SK-N-SH (cell line): ENCODE measurements around the gene ATP5F1A.

Source experiments
- ELF1 ChIP-seq: IDR thresholded peaks from 2 replicates; pipeline ENCODE4 v1.4.0; 2012
- MEF2A ChIP-seq: IDR thresholded peaks from 2 replicates; pipeline ENCODE4 v1.4.0; 2012; ENCODE audit warnings: low read depth, borderline replicate concordance
- RAD21 ChIP-seq: IDR thresholded peaks from 2 replicates; pipeline ENCODE4 v1.6.1; 2012; ENCODE audit warnings: mild to moderate bottlenecking, low read length
- TAF1 ChIP-seq: IDR thresholded peaks from 2 replicates; pipeline ENCODE4 v1.6.1; 2012; ENCODE audit warnings: low read depth, mild to moderate bottlenecking, low read length, moderate library complexity, borderline replicate concordance
- TF ChIP-seq, protein P1 (sequence below): IDR thresholded peaks from 2 replicates; pipeline ENCODE4 v1.4.0; 2012; ENCODE audit warnings: low read depth
- TF ChIP-seq, protein P2 (sequence below): fragments of 150-350 bp; IDR thresholded peaks from 2 replicates; pipeline ENCODE4 v1.6.1; 2017; ENCODE audit warnings: antibody characterized with exemption, low read length, low read depth, borderline replicate concordance
- TF ChIP-seq, protein P3 (sequence below): fragments of 200-600 bp; sonication (generic); IDR thresholded peaks from 2 replicates; pipeline ENCODE4 v1.6.1; 2017; ENCODE audit warnings: antibody characterized with exemption, mild to moderate bottlenecking, moderate library complexity

DNA sequence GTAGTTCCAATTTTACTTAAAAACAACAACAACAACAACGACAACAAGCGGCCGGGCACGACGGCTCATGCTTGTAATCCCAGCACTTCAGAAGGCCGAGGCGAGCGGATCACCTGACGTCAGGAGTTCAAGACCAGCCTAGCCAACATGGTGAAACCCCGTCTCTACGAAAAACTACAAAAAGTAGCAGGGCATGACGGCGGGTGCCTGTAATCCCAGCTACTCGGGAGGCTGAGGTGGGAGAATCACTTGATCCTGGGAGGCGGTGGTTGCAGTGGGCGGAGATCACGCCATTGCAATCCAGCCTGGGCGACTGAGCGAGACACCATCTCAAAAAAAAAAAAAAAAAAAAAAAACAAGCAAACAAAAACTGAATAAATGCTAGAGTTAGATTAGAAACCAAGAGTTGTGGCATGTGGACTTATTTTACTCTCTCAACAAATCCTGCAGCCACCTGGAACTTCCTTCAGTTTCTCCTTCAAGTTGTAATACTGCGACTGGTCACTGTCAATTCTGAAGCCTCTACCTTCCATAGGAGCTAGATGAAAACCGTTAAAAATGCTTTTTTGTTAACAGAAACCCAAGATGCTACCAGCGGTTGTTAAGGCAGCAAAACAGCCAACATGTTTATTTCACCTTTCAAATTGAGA is 1.3 kb downstream of the ATP5F1A start:
- no peak for TF ChIP-seq RAD21
- TF ChIP-seq, protein P1, sequence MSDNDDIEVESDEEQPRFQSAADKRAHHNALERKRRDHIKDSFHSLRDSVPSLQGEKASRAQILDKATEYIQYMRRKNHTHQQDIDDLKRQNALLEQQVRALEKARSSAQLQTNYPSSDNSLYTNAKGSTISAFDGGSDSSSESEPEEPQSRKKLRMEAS: no peak
- TF ChIP-seq, protein P2, sequence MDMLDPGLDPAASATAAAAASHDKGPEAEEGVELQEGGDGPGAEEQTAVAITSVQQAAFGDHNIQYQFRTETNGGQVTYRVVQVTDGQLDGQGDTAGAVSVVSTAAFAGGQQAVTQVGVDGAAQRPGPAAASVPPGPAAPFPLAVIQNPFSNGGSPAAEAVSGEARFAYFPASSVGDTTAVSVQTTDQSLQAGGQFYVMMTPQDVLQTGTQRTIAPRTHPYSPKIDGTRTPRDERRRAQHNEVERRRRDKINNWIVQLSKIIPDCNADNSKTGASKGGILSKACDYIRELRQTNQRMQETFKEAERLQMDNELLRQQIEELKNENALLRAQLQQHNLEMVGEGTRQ: no peak
- TF ChIP-seq TAF1: no peak
- TF ChIP-seq MEF2A: no peak
- TF ChIP-seq, protein P3, sequence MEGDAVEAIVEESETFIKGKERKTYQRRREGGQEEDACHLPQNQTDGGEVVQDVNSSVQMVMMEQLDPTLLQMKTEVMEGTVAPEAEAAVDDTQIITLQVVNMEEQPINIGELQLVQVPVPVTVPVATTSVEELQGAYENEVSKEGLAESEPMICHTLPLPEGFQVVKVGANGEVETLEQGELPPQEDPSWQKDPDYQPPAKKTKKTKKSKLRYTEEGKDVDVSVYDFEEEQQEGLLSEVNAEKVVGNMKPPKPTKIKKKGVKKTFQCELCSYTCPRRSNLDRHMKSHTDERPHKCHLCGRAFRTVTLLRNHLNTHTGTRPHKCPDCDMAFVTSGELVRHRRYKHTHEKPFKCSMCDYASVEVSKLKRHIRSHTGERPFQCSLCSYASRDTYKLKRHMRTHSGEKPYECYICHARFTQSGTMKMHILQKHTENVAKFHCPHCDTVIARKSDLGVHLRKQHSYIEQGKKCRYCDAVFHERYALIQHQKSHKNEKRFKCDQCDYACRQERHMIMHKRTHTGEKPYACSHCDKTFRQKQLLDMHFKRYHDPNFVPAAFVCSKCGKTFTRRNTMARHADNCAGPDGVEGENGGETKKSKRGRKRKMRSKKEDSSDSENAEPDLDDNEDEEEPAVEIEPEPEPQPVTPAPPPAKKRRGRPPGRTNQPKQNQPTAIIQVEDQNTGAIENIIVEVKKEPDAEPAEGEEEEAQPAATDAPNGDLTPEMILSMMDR: no peak
- no peak for TF ChIP-seq ELF1
